ENCODE results near the gene SH3D19. TPM values are rescaled to one million over a fixed set of nuclear protein-coding genes. Genes with fewer than 3 reads are reported as not detected.

The SH3D19 gene
- total and polyA plus RNA-seq, 2 of the 4 experiments (the other 2 are of a cell fraction): 14.4 to 27.2 TPM

DNA sequence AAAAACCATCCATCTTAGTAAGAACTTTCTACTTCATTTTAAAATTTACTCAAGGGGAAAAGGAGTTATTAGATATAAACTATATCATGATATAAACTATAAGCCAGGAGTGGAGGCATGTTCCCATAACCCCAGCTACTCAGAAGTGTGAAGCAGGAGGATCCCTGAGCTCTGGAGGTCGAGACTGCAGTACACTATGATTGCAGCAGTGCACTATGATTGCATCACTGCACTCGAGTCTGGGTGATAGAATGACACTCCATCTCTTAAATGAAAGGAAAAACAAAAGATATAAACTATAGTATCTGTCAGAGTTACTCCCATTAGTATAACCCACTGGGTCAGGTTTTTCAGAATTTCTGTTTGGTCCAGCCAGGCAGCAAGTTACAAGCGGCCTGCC, 178.4 kb downstream of the SH3D19 start:
- Histone ChIP-seq H3K36me3 (ENCODE audit: control insufficient read depth, insufficient read depth, low read length) (peaks cover 10% of the 10 kb centered on the region; the same call in 1 of the 2 replicates), H4K20me1 (ENCODE audit: insufficient read depth, low read length) (no peaks in the 10 kb centered on the region; the same call in 1 of the 2 replicates), H2AK9ac (replicated peaks; ENCODE audit: low read depth, low read length, poor library complexity) (no peak overlapping the region), H3K56ac (ENCODE audit: extremely low read depth, insufficient read depth, low read length) (no peak overlapping the region), H3K23ac (ENCODE audit: low read depth, low read length) (no peak overlapping the region), H2BK5ac (ENCODE audit: low read depth, low read length, poor library complexity, severe bottlenecking) (no peak overlapping the region), H3K27me3 (ENCODE audit: control insufficient read depth, insufficient read depth, low read length) (no peaks in the 10 kb centered on the region), H2AFZ (replicated peaks; ENCODE audit: low read length, poor library complexity) (no peak overlapping the region), H2BK120ac (ENCODE audit: low read depth, low read length) (no peak overlapping the region), H3K27ac (ENCODE audit: insufficient read depth, low read length) (no peak overlapping the region), H4K91ac (ENCODE audit: insufficient read depth, low read depth, low read length) (no peak overlapping the region), H3K4me2 (ENCODE audit: low read depth, low read length) (no peak overlapping the region), H3K9ac (ENCODE audit: low read depth, low read length) (no peak overlapping the region), H3K79me1 (ENCODE audit: low read depth in 1 of 2, low read length in 2 of 2) (no peaks in the 10 kb centered on the region), H3K9me3 (ENCODE audit: control insufficient read depth, insufficient read depth, low read length) (no peaks in the 10 kb centered on the region), H2BK15ac (ENCODE audit: low read depth, low read length) (no peak overlapping the region), H3K4me1 (ENCODE audit: control insufficient read depth, insufficient read depth, low read length) (no peaks in the 10 kb centered on the region), H3K14ac (replicated peaks; ENCODE audit: low read depth, low read length) (no peak overlapping the region), H2AK5ac (ENCODE audit: low read depth, low read length) (no peak overlapping the region), H4K5ac (ENCODE audit: low read depth, low read length) (no peak overlapping the region), H2BK20ac (ENCODE audit: low read depth, low read length) (no peak overlapping the region), H3K9me1 (ENCODE audit: insufficient read depth, low read length) (peaks cover 2% of the 10 kb centered on the region; the same call in 1 of the 2 replicates), H3K4me3 (ENCODE audit: insufficient read depth, low read depth, low read length) (no peak overlapping the region), H4K8ac (ENCODE audit: low read depth in 2 of 2, low read length in 2 of 2) (no peak overlapping the region), H3K18ac (ENCODE audit: low read depth, low read length) (no peak overlapping the region), H3K4ac (ENCODE audit: low read depth, low read length) (no peak overlapping the region)
- no CpG with 5 or more reads among the region's 3 CpGs for WGBS, 2 experiments (ENCODE audit: extremely low coverage in 2 of 2, insufficient read length in 1 of 2)
- intact Hi-C loops (cut with micrococcal nuclease) (no loop called here), in situ Hi-C loops (cut with MboI; ENCODE audit: low sequenced_read_pairs) (no loop called here), dilution Hi-C loops (cut with HindIII; ENCODE audit: low sequenced_read_pairs, unreplicated experiment) (no loop called here)
- TF ChIP-seq RFX5 (IDR thresholded peaks at IDR 0.05; ENCODE audit: low read depth, low read length) (no peak), CEBPB (IDR thresholded peaks at IDR 0.05; ENCODE audit: low read depth, low read length) (peak; percentile 81)
- DNase-seq: peak; percentile 26
- ATAC-seq (ENCODE audit: low read depth): peak; percentile 53
- CTCF ChIA-PET: no interaction called here
- no TSS peak for BruUV-seq (replicated peaks)
- POLR2A ChIA-PET (ENCODE audit: unreplicated experiment): no interaction called here
